HepG2 (cell line): Measurements from ENCODE around the gene HSCB. TPM values are rescaled to one million over a fixed set of nuclear protein-coding genes. Genes with fewer than 3 reads are reported as not detected.

ENCODE experiments used
- FOXK2 ChIP-seq: fragments of 450-650 bp; IDR thresholded peaks from 2 replicates; pipeline ENCODE4 v1.6.1; 2016
- HDAC2 ChIP-seq: sonication (generic); formaldehyde crosslinking; IDR thresholded peaks from 2 replicates; pipeline ENCODE4 v1.4.0; 2020; ENCODE audit warnings: missing genetic modification reagents
- HNF1A ChIP-seq, 2 experiments: sonication (generic) in 1 of 2; formaldehyde crosslinking in 1 of 2; IDR thresholded peaks; 2 replicates each; pipeline versions ENCODE4 v1.4.0 to v1.6.1; 2016 to 2020; ENCODE audit warnings: borderline replicate concordance in 1 of 2, low read depth in 1 of 2, mild to moderate bottlenecking in 1 of 2, missing genetic modification reagents in 1 of 2
- IRF9 ChIP-seq: sonication (generic); formaldehyde crosslinking; IDR thresholded peaks from 2 replicates; pipeline ENCODE4 v1.8.0; 2022; ENCODE audit warnings: missing genetic modification reagents, mild to moderate bottlenecking, borderline replicate concordance
- NONO ChIP-seq, 2 experiments: fragments of 450-650 bp in 1 of 2; sonication (generic) in 1 of 2; formaldehyde crosslinking in 1 of 2; IDR thresholded peaks in 1 of 2; conservative IDR thresholded peaks in 1 of 2; 2 replicates each; pipeline versions ENCODE4 v1.6.1 to v1.8.0; 2017 to 2022; ENCODE audit warnings: mild to moderate bottlenecking in 1 of 2, missing genetic modification reagents in 1 of 2, moderate library complexity in 1 of 2
- SIX4 ChIP-seq: sonication (generic); formaldehyde crosslinking; IDR thresholded peaks from 2 replicates; pipeline ENCODE4 v1.4.0; 2020; ENCODE audit warnings: missing genetic modification reagents
- SOX13 ChIP-seq, 3 experiments: fragments of 450-650 bp in 1 of 3; sonication (generic) in 1 of 3; formaldehyde crosslinking in 1 of 3; IDR thresholded peaks in 2 of 3; conservative IDR thresholded peaks in 1 of 3; 2 replicates each; pipeline versions ENCODE4 v1.5.0 to v1.6.1; 2016 to 2020; ENCODE audit warnings: antibody characterized with exemption in 1 of 3, mild to moderate bottlenecking in 1 of 3, missing compliant biosample characterization in 1 of 3, missing genetic modification reagents in 1 of 3, moderate library complexity in 1 of 3
- TFDP1 ChIP-seq: IDR thresholded peaks from 2 replicates; pipeline ENCODE4 v1.6.1; 2016; ENCODE audit warnings: missing compliant biosample characterization, missing genetic modification reagents, borderline replicate concordance
- ZBTB44 ChIP-seq: sonication (generic); formaldehyde crosslinking; IDR thresholded peaks from 2 replicates; pipeline ENCODE4 v1.4.0; 2020; ENCODE audit warnings: missing genetic modification reagents
- ZFP1 ChIP-seq: IDR thresholded peaks from 2 replicates; pipeline ENCODE4 v1.6.1; 2016
- ZNF12 ChIP-seq: sonication (generic); formaldehyde crosslinking; IDR thresholded peaks from 2 replicates; pipeline ENCODE4 v1.5.0; 2020; ENCODE audit warnings: missing genetic modification reagents
- ZNF18 ChIP-seq: sonication (generic); formaldehyde crosslinking; IDR thresholded peaks from 2 replicates; pipeline ENCODE4 v1.8.0; 2022; ENCODE audit warnings: mild to moderate bottlenecking, missing genetic modification reagents; ENCODE audit not compliant: insufficient replicate concordance
- ZNF446 ChIP-seq: sonication (generic); formaldehyde crosslinking; IDR thresholded peaks from 2 replicates; pipeline ENCODE4 v1.5.0; 2020; ENCODE audit warnings: mild to moderate bottlenecking, missing genetic modification reagents
- ZNF558 ChIP-seq: sonication (generic); formaldehyde crosslinking; IDR thresholded peaks from 2 replicates; pipeline ENCODE4 v1.9.0; 2022; ENCODE audit warnings: mild to moderate bottlenecking, missing genetic modification reagents, borderline replicate concordance
- ZNF761 ChIP-seq: sonication (generic); formaldehyde crosslinking; conservative IDR thresholded peaks from 2 replicates; pipeline ENCODE4 v1.4.0; 2020; ENCODE audit warnings: mild to moderate bottlenecking, missing genetic modification reagents
- ZNF777 ChIP-seq: sonication (generic); formaldehyde crosslinking; IDR thresholded peaks from 2 replicates; pipeline ENCODE4 v1.4.0; 2020; ENCODE audit warnings: missing genetic modification reagents
- ZNF850 ChIP-seq: sonication (generic); formaldehyde crosslinking; conservative IDR thresholded peaks from 2 replicates; pipeline ENCODE4 v1.9.0; 2021; ENCODE audit warnings: mild to moderate bottlenecking, missing genetic modification reagents
- polyA plus RNA-seq, 8 experiments: library from polyadenylated mRNA; depleted of rRNA in 3 of 8; stranded (reverse) in 7 of 8; unstranded in 1 of 8; fragments of >200 nt; fragmentation: Illumina TruSeq in 4 of 8; extraction: Trizol in 4 of 8; gene quantifications; 2 replicates each; pipeline versions ENCODE4 v1.2.1 to v1.2.3, GENCODE V29; 2011 to 2016; ENCODE audit warnings: low read depth in 4 of 8, missing spikeins in 1 of 8, mixed read lengths in 1 of 8; ENCODE audit not compliant: insufficient read depth in 1 of 8
- total RNA-seq, 5 experiments: library from RNA; depleted of rRNA; stranded (reverse); fragments of >200 nt; fragmentation: Illumina TruSeq; extraction: Trizol; gene quantifications; 2 replicates each; pipeline ENCODE4 v1.2.3, GENCODE V29; 2016; ENCODE audit warnings: low read depth in 1 of 5

The HSCB gene
- total and polyA plus RNA-seq, 2 of the 13 experiments (the other 11 are each of a cell fraction or from before 2014, with no cell fraction given) = 15.4 to 20.9 TPM

GRCh38 chr22:28711820-28712777 lies 29.7 kb upstream of the HSCB start (continued):
- no peak for TF ChIP-seq HNF1A (IDR thresholded peaks at IDR 0.05; ENCODE audit: low read depth)
- peak; percentile 47; the same call in 1 of the 2 replicates for TF ChIP-seq HNF1A (CRISPR knock-in tag; IDR thresholded peaks at IDR 0.05; ENCODE audit: borderline replicate concordance)
- TF ChIP-seq ZNF777 = no peak
- TF ChIP-seq ZFP1 (CRISPR knock-in tag) = no peak
- TF ChIP-seq ZNF446 (CRISPR knock-in tag) = no peak
- no peak for TF ChIP-seq IRF9
- TF ChIP-seq FOXK2 = no peak
- TF ChIP-seq ZNF18 (CRISPR knock-in tag) = no peak
- TF ChIP-seq HDAC2 (CRISPR knock-in tag) = 0 out of 2 replicates have a peak, but pooled peaks have one; percentile 14
- no peak for TF ChIP-seq SIX4 (CRISPR knock-in tag)
- TF ChIP-seq ZBTB44 (CRISPR knock-in tag) = no peak
- no peak for TF ChIP-seq NONO (IDR thresholded peaks at IDR 0.05)
- TF ChIP-seq NONO (CRISPR knock-in tag; conservative IDR thresholded peaks at IDR 0.05) = no peak
- TF ChIP-seq SOX13 (IDR thresholded peaks at IDR 0.05) = 0 out of 2 replicates have a peak, but pooled peaks have one; percentile 5
- peak in 1 of 2 experiments; percentile 80; a peak in 2 of 4 replicates for TF ChIP-seq SOX13 (CRISPR knock-in tag; conservative IDR thresholded peaks at IDR 0.05 in 1 of 2, IDR thresholded peaks at IDR 0.05 in 1 of 2)
- no peak for TF ChIP-seq ZNF850
- TF ChIP-seq ZNF761 (CRISPR knock-in tag) = 0 out of 2 replicates have a peak, but pooled peaks have one; percentile 49
- TF ChIP-seq ZNF12 = 0 out of 2 replicates have a peak, but pooled peaks have one; percentile 2
- TF ChIP-seq ZNF558 (CRISPR knock-in tag) = no peak
- no peak for TF ChIP-seq TFDP1 (CRISPR knock-in tag)
